Measurements from ENCODE around the gene TRIM9.

The TRIM9 gene

DNA sequence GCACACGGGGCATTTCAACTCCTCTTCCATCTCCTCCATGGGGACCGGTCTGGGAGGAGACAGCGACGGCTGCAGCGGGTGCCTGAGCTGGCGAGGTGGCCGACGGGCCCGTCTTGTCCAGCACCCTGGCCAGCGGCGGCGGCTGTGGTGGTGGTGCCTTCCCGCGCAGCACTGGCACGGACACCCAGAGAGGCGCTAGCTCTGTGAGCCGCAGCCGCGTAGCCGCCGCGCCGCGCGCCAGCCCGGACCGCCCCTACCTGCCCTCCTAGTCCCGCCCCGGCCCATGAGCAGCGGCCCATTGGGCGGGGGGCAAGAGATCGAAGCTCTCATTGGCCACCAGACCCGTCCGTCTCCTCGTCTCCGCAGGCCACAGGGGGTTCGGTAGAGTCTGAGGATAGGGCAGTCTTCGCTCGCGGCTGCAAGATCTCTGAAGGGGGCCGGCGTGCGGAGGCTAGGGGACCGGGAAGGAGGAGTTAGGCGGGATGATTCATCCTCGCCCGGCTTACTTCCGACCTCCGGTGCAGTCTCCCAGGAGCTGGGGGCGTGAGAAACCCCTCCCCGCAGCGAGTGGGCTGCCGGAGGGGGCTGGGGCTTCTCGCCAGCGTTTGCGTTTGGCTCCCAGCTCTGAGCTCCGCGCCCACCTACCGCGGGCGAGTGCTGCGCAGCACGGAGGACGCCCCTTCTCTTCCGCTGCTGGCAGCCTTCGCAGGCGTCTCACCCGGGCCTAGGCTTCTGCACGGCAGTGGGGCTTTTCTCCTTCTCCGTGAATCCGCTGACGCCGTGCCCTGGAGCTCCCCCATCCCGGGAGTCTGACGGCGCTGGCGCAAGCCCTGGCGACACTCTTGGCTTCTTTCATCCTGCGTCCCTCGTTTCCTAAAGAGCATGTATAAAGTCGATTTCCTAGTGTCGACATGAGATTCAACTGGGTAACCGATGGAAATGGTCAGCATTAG is at the start of gene TRIM9:
TRIM9 (minus strand) TSS at position 205 of the 953 bp plus-strand sequence; CDS start at position 39, 166 bp downstream.
- peak; percentile 92 for DNase-seq

DNA sequence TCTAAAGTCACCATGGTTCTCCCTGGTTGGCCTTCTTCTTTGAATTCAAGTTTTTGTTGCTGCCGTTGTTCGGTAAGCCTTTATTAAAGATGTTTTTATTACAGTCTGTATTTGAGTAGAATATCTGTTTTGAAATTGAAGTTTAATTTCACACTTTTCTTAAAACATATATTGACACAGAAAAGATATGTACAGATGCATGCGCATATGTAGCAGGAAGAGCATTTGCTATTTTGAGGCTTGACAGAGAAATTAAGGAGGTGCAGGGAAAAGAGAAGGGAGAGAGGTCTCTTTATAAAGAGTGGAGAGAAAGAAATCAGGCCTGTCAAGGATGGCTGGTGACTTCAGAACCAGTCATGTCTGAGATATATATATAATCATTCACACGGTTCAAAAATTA is 46.0 kb upstream of the TRIM9 start:
- no peak for DNase-seq

DNA sequence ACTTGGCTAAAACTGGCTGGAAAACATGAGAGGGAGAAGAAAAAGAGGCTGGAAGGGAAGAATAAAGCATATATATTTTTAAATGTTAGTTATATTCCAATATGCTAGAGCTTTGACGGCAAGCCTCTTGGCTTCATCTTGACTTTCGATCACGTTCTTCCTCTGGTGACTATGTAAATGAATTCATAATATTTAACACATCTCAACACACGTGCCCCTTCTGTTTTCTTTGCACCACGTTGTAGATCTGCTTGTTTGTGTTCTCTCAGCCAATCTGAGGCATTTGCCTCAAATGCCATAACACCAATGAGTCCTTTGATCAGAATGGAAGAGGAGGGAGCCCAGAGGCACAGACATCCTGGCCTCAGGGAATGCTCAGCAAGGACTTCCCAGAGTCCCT is 45.4 kb upstream of the TRIM9 start:
- no peak for DNase-seq

DNA sequence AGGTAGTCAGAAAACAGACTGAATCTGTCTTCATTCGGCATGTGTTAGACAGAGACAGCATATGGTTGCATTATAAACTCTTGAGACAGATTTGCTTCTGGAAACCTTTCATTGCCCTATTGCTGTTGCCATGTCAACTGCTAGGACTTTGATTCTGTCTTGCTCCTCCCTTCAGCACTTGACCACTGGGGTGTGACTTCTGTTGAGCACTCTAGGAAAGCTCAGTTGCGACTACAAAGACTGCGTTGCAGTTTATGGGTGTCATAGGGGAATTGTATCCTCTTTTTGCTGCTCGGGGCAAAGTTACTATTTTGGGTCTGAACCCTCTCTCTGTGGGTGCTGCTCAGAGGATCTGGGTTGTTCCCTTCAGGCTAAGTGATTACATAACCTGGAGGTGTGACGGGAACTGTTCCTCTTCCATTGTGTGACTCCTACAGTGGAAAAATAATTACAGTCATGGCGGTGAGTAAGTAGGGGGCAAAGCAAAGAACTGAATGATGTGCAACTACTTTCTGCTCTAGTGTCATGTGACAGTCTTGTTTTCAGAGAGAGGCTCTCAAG is 44.3 kb upstream of the TRIM9 start:
- DNase-seq, result no peak

DNA sequence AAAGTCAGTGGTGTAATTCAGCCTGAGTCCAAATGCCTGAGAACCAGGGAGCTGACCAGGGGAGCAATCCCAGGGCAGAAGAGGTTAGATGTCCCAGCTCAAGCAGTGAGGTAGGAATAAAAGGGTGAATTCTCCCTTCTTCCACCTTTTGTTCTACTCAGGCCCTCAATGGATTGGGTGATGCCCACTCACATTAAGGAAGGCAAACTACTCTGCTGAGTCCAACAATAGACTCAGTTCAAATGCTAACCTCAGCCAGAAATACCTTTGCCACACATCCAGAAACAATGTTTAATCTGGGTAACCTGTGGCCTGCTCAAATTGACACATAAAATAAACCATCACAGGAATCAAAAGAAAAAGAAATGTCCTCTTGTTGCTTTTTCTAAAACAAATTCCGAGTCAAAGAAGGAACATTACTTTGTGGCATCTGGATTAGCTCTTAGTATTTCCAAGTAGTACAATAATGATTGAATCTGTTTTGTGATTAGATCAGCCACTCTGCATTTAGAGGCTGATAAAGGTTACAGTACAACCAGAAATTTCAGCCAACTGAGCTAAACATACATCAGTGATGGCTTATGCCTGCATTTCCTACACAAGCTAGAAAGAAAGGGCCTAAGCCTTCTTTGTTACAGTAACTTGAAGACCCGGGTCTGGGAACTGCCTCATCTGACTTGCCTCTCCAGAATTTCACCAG is 43.6 kb upstream of the TRIM9 start:
- DNase-seq, result no peak

DNA sequence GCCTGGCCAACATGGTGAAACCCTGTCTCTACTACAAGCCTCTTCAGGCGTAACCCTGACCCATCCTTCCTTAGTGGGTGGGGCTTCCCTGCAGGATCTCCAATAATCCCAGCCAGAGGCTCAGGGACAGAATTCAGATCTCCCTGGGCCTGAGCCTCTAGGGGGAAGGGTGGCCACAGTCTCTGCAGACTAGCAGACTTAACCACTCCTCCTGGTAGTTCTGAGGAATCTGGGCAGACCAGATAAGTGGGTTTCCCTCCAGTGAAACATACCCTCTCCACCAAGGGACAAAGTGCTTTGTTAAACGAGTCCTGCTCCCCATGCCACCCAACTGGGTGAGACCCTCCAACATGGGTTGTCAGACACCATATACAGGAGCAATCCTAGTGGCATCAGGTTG is 36.6 kb upstream of the TRIM9 start:
- DNase-seq, result no peak

DNA sequence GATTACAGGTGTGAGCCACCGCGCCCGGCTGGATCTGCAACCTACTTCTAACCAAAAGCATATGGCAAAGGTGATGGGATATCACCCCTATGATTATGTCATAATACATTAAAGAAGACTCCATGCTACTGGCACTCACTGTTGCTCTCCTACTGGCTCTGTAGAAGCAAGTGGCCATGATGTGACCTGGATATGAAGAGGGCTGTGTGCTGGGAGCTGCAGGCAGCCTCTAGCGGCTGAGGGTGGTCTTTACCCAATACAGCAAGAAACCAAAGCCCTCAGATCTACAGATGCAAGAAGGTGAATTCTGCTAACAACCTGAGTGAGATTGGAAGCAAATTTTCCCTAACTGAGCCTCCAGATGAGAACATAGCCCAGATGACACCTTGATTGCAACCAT is 34.2 kb upstream of the TRIM9 start:
- DNase-seq, result no peak

DNA sequence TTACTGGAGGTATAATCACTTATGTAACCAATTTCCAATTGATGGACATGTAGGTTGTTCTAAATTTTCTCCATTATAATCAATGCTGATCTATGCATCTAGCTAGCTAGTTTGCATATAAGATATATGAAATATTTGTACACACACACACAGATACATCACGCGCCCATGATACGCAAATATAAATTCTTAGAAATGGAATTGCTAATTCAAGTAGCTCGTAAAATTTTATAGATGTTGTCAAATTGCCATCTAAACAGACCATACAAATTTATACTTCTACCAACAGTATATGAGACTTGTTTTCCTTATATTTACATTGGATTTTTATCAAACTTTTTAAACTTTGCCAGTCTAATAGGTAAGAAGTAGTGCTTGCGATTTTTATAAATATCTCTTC is 29.1 kb upstream of the TRIM9 start:
- no peak for DNase-seq

DNA sequence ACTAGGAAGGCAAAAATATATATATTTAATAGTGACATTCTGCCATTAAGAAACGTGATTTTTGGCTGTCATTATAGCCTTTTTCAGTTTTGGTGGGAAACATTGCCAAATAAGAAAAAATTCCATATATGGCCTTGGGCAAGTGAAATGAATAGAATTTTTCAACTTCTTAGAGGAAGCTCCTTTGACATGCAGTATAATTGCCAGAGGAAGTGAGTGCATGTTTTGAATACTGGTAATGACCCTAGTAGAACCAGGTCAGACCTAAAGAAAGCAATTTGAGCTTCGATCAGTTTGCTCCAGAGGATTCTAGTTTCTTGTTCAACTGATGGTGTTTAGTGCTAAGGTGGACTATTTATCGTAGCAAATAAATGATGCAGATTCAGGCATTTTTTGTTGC is 26.2 kb upstream of the TRIM9 start:
- DNase-seq, result no peak

DNA sequence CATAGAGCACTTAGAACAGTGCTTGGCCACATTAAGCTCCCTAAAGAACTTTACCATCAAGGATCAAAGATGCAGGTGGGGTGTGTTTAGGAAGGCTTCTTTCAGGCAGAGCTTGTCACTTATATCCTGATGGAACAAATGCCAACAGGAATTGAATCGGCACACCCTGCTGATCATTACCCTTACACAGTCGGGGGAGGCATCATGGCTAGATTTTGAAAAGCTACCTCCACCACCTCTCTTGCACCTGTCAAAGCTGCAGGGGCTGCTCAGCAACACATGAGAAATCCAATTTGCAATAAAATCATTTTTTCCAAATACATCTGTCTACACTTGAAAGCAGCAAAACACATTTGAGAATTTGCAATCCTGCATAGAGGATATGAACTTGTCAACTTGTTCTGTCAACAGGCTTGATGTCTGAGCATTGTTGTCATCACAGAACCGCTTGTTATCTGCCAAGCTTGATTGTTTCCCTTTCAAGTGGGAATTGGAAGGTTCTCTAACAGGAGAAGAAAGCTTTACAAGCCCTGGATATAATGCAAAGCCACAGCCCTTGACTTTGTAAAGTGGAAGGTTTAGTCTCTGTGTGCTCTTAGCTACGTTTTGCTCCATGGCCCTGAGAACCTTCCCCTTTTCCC is 24.6 kb upstream of the TRIM9 start:
- DNase-seq, result no peak

DNA sequence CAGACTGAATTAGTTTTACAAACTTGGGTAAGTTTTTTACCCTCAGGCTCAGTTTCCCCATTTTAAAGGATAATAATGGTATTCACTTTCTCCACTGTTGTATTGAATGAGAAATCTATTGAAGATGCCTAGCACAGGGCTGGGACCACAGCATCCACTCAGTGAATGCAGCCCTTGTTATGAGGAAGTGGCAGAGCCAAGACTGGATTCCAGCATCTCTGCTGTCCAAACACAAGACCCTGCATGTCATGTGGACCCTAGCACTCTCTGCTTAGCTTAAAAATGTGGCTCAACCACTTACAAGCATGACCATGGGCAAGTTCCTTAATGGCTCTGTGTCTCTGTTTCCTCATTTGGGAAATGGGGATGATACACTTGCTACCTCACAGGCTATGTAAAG is 24.1 kb upstream of the TRIM9 start:
- DNase-seq, result no peak

DNA sequence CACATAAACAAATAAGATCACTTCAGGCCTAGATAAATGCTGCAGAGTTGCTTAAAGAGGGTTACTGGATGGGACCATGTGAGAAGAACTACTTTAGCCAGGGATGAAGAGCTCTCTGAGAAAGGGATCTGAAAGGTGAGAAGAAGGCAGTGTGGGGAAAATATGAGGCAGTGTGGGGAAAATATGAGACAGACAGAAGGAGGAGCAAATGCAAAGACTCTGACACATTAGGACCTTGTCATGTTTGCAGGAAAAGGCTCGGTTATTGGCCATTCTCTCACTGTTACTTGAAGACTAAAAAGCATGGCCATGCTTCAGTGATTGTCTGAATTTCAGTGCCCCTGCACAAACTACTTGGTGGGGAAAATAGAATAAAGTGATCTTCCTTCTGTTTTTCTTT is 22.7 kb upstream of the TRIM9 start:
- no peak for DNase-seq

DNA sequence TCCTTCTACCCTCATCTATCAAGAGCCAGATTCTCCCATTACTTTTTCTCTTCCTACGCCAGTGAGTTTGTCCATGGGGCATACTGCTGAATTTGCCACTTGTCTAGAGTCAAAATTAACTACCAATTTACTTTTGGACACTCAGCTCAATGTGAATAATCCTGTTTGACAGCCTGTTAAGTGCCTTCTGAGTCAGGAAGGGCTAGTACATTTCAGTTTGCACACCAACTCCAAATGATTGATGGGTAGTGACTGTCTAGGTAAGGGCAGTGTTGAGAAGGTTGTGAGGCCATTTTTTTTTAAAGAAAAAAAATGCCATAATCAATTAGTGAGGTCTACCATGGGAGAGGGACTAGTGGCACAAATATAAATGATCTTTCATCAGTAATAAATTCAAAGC is 21.8 kb upstream of the TRIM9 start:
- DNase-seq, result no peak

DNA sequence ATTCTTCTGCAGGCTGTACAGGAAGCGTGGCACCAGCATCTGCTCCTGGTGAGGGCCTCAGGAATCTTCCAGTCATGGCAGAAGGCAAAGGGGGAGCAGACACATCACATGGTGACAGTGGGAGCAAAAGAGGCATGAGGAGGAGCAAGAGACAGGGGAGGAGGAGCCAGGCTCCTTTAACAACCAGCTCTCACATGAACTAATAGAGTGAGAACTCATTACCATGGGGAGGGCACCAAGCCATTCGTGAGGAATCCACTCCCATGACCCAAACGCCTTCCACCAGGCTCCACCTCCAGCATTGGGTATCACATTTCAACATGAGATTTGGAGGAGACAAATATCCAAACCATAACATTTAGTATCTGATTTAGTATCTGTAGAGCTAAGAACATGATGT is 14.7 kb upstream of the TRIM9 start:
- DNase-seq, result no peak

DNA sequence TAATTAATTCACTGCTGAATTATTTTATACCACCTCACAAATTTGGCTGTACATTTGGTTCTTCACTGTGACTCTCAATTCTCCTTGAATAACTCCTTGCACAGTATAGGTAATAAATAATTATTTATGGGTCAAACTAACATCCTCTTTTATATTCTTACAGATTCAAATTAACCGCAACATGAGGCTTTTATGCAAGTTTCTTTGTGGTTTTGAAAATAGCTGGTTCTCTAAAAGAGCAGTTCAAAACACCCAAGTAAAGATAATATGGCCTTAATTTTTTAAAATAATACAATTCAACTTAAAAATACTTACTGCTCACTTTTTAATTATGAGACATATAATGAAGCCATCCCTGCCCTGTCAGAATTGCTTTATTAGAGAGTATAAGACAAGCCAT is 12.9 kb upstream of the TRIM9 start:
- DNase-seq, result no peak

DNA sequence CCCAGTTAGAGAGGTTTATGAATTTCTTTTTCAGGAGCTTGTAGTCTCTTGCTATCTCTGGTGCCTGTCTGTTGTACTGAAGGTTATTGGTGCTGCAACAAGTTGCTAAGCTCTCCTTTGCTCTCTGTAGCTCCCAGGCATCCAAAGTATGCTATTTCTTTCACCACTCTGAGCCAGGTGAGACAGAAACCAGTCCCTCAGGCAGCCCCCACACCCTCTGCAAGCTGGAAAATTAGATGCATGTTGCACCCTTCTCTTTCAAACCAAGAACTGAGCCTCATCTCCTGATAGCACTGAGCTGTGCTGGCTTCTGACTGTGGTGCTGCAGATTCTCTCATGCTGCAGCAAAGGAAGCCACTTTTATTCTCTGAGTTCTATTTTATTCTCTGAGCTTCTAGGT is 9.6 kb upstream of the TRIM9 start:
- DNase-seq, result no peak

DNA sequence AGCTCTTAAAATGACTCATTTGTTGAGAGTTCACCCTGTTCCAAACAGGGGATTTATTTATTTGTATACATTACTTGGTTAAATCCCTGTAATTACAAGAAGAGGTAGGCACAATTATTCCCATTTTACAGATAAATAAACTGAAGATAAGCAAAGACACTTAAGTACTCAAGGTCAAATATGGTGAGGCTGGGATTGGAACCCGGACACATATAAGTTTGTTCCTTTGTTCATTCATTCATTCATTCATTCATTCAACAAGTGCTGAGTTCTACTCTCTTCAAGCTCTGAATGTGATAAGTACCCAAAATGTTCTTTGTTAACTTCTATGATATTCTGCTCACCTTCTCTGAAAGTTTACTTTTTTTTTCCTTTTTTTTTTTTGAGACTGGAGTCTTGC is 2.4 kb upstream of the TRIM9 start:
- no peak for DNase-seq

DNA sequence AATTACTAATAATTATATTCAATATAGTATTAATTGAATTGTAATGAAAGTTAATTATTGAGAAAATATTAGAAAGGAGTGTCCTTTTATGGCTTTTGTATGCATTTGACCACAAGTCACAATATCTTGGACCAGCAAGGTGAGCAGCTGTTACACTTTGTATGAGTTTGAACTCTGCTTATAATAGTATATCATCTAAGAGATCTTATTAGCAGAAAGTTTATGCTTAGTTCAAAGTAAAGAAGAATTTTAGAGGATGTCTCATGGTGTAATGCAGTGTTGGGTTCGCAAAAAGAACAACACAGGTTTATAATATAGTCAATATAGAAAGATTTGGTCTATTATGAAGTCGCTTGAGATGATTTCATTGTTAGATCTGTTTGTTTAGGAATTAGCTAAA is 2.0 kb upstream of the TRIM9 start:
- DNase-seq, result no peak

DNA sequence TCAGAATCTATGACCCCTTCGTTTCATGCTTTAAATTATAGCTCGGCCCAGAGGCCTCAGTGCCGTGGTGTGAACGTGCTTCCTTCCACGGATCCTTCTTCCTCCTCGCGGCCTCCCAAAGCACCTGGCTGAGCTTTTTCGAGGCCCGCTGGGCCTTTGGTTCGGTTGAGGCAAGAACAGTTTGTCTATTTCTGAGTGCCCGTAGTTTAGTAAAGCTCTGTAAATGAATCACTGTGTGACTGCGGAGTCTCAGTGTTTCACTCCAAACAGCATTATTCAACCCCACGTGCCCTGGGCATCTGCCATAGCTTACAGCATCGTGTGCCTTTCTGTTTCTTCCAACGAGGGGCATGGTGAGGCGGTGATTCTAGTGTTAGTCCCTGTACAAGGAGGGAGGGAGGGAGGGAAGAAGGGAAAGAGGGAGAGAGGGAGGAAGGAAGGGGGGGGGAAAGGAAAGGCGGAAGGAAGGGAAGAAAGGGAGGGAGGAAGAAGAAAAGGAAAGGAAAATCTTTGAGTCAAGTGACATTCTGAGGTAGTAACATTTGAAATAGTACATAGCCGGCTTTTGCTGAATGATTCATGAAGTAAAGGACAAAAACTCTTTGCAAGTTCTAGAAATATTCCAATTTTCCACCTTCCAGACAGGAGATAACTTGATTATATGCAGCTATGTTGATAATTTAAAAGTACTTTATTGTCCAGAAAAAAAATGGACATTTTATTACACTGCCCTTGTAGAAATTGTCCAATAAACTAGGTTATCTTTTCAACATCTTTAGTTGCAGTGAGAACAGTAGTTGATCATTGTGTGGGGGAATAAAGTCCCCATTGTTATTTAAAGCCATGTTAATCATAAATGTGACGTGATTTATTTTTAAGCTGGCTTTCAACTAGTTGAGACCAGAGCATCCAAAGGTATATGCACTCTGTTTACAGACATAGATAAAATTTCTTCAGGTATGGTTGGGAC is 1.2 kb upstream of the TRIM9 start:
- no peak for DNase-seq

DNA sequence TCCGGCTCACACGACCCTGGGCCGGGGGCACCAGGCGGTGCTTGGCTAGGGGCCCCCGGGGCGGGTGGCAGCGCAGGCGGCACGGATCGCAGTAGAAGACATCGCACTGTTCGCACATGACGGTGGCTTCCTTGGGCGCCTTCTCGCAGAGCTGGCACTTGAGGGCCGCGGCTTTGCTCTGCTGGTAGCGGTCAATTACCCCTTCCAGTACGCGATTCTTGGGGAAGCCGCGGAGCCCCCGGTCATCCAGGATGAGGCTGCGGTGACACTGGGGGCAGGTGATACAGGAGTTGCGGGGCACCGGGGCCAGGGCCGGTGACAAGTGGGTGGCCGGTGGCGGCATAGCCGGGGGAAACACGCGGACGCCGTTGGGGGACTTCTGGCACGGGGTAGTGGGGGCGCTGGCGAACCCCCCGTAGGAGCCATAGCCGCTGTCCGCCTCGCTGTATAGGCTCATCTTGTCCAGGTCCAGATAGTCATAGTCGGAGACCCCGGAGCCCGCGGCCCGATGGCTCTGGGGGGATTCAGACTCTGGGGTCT is 553 bp downstream of the TRIM9 start:
- DNase-seq, result no peak

DNA sequence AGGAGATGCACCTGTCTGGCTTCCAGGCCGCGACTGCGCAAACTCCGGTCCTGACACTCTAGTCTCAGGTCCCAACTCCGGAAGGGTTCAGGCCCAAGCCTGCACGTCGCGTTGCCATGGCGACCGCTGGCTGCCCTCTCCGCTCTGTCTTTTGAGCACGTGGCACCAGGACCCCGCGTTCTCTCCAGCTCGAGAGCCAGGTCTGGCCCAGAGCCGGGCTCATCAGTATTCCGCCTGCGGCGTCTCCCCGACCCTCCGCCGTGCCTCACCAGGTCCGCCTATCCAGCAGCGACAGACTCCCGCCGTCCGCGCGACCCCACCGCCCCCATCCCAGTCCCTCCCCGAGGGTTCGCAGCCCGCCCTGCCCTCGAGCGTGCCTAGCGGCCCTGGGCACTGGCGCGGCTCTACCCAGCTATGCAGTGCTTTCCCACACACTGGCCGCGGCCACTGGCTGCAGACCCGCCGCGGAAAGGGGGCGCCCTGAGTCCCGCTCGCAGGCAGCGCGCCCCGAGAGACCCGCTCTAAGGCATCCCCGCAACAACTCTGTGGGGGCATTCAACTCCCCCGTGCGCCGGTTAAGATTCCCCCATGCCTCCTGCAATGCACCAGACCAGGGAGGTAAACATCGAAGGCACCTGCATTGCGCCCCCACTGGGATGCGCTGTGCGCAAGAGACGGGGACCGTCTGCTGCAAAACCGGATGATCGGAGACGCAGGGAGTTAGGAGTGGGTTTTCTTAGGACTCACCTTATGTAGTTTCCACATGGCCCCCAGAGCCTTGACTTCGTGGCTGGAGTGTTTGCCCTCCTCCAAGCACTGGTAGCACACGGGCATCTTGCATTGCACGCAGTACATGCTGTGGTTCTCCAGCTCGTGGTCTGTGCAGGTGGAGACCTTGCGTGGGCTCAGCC is 1.3 kb downstream of the TRIM9 start:
- peak; percentile 24 for DNase-seq
